HFF-Myc (cell line): ENCODE measurements around the gene ANKRD53.
"Not testable (repeated sequence)": the region's sequence is repeated elsewhere in the genome, so short reads cannot be mapped to it uniquely, and the experiment has no call there.

ENCODE experiments used
- DNase-seq: peaks from one replicate; pipeline ENCODE4 v3.0.0-alpha.2; 2011; ENCODE audit warnings: low read depth; ENCODE audit errors: extremely low read depth
- H3K4me3 ChIP-seq: replicated peaks from 2 replicates; pipeline ENCODE4 v1.5.1; 2011; ENCODE audit warnings: low read depth, mild to moderate bottlenecking, control low read depth, low read length
- TF ChIP-seq, protein P1 (sequence below): IDR thresholded peaks from 2 replicates; pipeline ENCODE4 v1.5.1; 2012; ENCODE audit warnings: mild to moderate bottlenecking, low read depth, low read length, control low read depth; ENCODE audit errors: missing control alignments

Gene ANKRD53

DNA sequence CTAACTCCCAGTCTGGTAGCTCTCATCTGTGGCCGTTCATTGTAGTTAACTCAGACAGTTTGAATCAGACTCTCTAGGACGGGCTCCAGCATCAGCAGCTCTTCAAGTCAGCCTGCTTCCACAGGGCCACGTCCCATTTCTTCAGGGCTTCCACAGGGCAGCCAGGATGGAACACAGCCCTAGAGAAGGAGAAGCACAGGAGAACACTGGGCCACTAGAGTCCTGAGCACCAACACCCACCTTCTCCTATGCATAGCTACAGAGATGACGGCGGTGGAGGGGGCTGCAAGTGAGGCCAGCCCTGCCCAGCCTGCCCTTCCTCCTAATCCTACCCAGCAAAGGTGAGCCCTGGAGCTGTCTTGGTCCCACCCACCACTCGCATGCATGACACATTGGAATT lies 26.4 kb downstream of the ANKRD53 start:
- H3K4me3 ChIP-seq, result no peak overlapping the region
- DNase-seq, result no peak
- TF ChIP-seq, protein P1, sequence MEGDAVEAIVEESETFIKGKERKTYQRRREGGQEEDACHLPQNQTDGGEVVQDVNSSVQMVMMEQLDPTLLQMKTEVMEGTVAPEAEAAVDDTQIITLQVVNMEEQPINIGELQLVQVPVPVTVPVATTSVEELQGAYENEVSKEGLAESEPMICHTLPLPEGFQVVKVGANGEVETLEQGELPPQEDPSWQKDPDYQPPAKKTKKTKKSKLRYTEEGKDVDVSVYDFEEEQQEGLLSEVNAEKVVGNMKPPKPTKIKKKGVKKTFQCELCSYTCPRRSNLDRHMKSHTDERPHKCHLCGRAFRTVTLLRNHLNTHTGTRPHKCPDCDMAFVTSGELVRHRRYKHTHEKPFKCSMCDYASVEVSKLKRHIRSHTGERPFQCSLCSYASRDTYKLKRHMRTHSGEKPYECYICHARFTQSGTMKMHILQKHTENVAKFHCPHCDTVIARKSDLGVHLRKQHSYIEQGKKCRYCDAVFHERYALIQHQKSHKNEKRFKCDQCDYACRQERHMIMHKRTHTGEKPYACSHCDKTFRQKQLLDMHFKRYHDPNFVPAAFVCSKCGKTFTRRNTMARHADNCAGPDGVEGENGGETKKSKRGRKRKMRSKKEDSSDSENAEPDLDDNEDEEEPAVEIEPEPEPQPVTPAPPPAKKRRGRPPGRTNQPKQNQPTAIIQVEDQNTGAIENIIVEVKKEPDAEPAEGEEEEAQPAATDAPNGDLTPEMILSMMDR, result no peak

DNA sequence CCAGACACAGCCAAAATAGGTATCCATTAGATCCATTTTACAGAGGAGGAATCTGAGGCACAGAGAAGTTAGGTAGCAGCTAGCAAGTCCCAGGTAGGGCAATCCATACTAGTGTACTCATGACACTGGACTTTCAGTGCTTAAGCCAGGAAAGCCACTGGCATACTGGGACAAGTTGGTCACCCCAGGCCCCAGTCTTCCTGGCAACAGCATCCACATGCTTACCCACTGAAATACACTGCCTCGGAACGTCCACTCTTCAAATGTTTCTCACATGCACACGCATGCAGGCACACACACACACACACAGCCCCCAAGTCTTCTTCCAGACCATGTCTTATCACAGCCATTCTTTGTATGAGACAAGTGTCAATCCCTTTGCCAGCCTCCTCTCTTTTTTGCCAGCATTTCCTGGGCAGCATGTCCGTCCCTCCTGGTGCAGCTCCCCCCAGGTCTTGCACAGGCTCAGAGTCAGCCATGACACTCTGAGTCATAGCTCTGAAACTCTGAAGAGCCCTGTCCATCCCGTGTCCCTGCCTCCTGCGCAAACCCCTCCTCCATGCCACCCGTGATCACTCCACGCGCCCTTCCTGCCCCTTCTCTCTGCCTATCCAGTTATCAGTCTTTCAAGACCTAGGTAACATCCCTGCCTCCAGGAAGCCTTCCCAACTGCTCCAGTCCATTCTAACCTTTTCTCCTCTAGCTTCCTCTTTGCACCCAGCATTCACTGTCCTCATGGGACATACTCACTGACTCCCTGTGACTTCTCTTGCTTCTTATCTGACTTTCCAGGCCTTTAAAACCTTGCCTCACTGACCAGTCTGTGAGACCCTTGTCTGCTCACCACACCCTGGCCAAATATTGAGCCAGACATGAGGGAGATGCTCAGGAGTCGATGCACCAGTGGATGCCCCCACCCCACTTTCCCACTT lies 27.1 kb downstream of the ANKRD53 start:
- no peak overlapping the region for H3K4me3 ChIP-seq
- DNase-seq, result no peak
- TF ChIP-seq, protein P1, result no peak

DNA sequence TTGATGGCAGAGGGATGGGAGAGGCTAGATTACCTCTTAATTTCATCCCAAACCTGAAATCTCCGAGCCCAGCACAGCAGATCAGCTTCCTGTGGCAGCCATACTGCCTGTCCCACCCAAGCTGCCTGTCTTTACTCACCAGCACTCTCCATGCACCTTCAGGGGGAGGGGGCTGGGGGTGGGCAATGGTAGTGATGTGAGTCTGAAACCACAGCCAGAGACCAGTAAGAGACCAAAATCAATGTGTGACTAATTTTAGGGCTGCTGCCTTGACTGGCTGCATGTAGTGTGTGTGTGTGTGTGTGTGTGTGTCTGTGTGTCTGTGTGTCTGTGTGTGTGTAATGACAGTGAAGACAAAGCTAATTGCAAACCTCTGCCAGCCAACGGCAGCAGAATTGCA lies 27.9 kb downstream of the ANKRD53 start:
- no peak overlapping the region for H3K4me3 ChIP-seq
- no peak for DNase-seq
- TF ChIP-seq, protein P1, result no peak

DNA sequence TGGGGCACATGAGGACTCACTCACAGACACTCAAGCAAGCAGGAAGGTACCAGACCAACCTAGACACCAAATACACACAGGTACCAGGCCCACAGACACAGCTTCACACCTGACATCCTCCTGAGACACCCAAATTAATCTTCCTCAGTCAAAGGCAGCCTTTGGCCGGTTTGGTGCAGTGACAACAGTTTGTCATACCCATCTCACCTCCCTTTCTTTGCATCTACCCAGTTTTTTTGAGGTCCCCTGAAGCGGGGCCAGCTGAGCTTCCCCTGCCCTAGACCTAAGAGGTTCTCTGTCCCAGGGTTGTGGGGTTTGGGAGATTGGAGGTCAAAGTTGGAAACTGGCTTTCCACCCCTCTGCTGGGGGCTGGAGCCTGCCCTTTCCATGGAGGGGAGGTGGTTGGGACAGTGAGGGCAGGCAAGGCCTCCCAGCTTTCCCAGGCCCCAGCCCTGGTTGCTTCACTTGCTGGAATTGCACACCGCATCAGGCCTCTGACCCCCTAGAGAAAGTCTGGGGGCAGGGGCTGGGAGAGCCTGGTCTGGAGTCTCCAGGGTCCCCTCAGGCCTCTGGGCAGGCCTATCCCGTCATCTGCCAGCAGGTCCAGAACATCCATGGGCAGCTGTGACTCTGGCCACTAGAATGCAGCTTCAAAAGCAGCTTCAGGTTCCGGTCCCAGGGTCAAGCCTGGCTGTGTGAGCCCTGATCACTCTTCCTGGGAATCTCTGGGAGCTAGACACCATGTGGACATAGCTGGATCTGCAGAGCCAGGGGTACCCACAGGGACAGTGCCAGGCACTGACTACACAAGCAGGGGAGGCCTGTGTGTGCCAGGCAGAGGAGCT lies 28.7 kb downstream of the ANKRD53 start:
- TF ChIP-seq, protein P1, result no peak
- no peak for DNase-seq
- no peak overlapping the region for H3K4me3 ChIP-seq

DNA sequence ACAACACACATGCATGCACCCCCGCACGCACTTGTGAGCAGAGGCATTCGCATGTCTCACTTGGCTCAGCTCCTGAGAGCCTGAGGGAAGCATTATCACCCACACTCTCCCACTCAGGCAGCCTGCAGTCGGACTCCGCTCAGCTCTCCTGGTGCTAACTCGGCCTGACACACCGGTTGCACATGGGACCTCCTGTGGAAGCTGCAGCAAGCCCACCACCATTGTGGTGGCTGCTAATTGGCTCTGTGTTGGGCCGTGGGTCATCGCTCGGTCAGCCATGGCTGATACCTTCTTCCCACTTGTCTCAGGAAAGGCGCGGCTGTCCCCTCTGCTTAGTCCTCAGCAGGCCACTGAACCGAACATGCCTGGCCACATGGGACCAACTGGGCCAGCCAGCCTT lies 29.9 kb downstream of the ANKRD53 start:
- no peak overlapping the region for H3K4me3 ChIP-seq
- no peak for DNase-seq
- TF ChIP-seq, protein P1, result no peak

DNA sequence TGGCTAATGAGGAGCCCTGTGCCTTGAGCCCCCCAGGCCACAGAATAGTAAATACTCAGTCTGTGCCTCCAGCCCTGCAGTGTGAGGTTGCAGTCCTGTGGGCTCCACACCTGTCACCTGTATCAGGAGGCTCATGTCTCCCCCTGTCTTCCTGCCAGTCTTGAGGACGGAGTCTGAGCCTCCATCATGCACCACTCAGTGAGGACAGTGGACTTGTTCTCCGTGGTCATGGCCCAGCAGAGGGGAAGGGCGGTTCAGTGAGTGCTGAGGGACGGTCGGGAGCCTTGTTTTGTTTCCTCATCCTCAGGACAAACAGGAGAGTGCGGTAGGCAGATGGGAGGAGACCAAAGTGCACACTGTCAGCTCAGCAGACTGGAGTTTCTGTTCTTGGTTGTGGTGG lies 33.4 kb downstream of the ANKRD53 start:
- DNase-seq, H3K4me3 ChIP-seq: not testable (repeated sequence)

DNA sequence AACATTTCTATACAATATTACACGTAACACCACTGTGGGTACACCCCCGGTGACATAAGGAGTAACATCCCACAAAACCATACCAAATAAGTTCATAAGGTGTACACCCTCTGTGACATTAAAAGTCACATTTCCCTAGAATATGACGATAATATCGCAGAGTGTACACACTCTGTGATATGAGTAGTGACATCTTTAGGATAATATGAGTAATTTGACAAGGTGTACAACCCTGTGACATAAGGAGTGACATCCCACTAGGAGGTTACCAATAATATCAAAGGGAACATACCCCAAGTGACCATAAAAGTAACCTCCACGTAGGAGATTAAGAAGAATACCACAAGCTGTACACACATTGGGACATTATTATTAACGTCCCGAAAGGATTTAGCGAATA lies 40.2 kb downstream of the ANKRD53 start:
- no peak for DNase-seq
- TF ChIP-seq, protein P1, result no peak

DNA sequence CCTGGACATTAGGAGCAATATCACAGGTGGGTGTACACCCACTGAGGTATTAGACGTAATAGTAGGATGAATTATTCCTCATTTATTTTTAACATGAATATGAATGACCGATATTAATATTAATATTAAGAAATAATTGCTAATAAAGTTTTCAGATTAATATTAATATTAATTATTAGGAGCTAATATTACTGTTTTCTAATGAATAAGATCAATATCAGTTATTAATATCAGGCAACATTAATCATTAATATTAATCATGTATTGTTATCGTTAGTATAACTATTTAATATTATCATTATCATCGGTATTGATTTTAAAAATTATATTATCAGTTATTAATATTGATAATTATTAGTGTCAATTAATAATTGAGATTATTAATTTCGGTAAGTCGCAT lies 41.6 kb downstream of the ANKRD53 start:
- DNase-seq, H3K4me3 ChIP-seq: not testable (repeated sequence)

More for the DNA sequence above, 40.2 kb downstream of the ANKRD53 start:
- H3K4me3 ChIP-seq, result no peak overlapping the region

DNA sequence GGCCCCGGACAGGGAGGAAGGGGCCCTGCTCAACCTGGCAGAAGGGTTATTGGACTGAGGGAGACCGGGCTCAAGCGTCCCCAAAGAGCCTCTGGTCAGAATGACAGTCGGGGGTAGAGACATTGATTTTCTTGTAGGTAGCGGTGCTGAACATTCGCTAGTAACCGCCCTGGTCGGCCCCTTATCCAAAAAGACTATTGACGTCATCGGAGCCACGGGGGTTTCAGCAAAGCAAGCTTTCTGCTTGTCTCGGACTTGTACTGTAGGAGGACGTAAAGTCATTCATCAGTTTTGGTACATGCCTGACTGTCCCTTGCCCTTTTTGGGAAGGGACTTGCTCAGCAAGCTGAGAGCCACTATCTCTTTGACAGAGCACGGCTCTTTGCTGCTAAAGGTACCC lies 43.0 kb downstream of the ANKRD53 start:
- H3K4me3 ChIP-seq, DNase-seq: not testable (repeated sequence)

DNA sequence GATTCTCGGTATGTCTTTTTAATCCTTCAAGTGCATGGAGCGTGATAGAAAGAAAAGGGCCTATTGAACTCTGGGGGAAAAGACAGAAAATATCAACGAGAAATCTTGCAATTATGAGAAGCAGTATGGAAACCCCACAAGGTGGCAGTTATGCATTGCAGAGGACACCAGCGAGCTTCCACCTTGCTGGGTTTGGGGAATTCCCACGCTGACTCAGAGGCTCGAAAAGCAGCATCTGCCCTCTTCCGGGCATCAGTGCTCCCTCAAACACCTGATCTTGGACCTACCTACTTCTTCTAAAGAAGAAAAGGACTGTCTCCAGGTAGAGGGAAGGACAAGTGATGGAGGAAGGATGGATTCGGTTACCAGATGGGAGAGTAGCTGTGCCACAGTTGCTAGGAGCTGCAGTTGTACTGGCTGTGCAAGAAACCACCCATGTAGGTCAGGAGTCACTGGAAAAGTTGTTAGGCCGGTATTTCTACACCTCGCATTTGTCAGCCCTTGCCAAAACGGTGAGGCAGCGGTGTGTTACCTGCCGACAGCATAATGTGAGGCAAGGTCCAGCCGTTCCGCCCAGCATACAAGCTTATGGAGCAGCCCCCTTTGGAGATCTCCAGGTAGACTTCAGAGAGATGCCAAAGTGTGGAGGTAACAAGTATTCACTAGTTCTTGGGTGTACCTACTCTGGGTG lies 45.3 kb downstream of the ANKRD53 start:
- not testable (repeated sequence) for DNase-seq, H3K4me3 ChIP-seq
